CD4-positive, alpha-beta T cell treated with Interleukin-2 at 100 ng/mL for 4 hours (primary cell): ENCODE results near the gene CDSN.
"Not testable (repeated sequence)": the region's sequence is repeated elsewhere in the genome, so short reads cannot be mapped to it uniquely, and the experiment has no call there.

Experiments
- DNase-seq: peaks from one replicate; pipeline ENCODE4 v3.0.0-alpha.2; 2020; ENCODE audit warnings: low spot score

The CDSN gene, protein sequence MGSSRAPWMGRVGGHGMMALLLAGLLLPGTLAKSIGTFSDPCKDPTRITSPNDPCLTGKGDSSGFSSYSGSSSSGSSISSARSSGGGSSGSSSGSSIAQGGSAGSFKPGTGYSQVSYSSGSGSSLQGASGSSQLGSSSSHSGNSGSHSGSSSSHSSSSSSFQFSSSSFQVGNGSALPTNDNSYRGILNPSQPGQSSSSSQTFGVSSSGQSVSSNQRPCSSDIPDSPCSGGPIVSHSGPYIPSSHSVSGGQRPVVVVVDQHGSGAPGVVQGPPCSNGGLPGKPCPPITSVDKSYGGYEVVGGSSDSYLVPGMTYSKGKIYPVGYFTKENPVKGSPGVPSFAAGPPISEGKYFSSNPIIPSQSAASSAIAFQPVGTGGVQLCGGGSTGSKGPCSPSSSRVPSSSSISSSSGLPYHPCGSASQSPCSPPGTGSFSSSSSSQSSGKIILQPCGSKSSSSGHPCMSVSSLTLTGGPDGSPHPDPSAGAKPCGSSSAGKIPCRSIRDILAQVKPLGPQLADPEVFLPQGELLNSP

DNA sequence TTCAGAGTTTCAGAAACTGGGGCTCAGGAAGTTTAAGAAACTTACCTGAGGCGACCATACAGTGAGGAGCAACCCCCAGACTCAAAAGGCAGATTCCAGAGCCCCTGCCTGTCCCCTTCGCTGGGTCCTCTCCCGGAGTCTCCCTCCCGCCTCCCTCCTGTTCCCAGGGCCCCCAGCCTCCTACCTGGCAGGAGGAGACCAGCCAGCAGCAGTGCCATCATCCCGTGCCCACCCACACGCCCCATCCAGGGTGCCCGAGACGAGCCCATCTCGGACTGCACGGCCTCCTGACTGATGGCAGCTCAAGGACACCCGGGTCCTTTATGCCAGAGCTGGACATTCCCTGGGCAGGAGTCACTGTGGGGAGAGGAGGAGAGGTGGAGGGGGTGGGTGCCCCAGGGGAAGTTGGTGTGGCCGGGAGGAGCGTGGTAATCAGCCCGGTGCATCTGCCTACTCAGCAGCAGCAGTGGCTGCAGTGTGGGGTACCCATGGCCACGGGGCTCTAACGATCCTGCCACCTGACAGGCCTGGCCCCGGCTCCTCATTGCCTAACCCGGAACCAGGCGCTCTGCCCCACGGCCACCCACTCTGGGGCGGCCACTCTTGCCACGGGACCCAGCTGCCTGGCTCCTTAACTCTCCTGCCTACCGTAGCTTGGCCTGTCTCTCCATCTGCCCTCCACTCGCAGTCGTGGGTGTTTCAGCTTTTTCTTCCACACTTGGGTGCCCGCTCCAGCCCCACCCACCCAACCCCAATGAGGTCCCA is at the start of gene CDSN:
TSS of gene CDSN (minus strand) at position 296 of the 765 bp plus-strand sequence. CDS start at position 269, 27 bp downstream.
- DNase-seq, result no peak

DNA sequence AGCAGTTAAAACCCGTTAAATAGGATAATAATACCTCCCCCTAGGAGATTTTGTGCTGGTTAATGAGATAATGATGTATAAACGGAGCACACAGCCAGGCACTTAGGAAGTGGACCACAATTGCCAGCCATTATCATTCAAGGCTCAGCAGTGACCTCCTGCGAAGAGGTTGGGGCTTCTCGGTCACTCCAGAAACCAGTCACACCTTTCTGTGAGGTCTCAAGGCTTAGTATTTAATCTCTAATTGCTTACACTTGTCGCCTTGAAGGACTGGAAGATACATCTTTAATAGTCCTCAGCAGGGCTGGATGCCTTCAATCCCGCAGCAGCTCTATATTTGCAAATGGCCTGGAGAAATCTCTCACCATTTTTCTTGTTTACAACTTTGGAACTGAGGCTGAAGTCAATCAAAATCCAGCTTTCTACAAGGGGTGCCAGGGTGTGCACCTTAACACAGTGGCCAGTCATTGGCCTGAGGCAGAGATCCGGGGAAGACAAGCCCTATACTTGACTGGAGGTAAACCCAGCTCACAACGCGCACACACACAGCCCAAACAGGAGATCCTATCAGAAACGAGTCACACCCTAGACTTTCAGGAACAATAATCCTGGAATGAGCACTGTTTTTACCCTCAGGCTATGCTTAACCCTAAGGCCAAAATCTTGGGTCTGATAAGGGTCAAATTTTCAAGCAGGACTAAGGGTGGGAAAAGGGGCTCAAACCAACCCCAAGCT is 49.0 kb upstream of the CDSN start:
- no peak for DNase-seq

DNA sequence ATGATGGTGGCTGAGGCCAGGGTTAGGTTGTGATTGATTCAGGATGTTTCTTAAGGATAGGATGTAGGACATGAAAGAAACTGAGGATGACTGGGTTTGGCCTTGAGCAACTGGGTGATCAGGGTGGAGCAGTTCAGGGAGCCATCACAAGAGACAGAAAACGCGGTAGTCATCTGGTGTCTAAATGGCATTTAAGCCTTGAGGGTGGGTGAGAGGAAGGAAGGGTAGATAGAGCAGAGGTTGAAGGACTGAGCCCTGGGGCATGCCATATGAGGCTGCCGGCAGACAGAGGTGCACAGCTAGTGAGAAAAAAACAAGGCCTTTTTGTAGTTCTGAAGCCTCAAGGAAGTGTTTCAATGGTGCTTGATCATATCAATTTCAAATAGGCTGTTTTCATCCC is 48.4 kb upstream of the CDSN start:
- no peak for DNase-seq

DNA sequence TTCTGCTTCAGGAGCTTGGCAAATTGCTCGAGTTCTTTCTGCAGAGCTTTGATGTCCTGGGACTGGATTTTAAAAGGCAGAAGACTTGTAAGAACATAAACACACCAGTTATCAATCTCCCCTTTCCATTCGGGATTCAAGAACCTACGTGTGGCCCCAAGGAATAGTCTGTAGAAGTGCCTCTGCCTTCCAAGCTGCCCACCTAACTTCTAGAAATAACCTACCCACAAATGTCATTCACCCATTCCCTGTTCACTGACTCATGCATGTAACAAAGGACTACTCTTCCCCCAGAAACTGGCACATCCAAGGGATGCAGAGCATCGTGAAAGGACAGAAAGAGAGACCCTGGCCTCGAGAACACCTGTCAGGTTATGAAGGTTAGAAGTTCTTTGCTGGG is 45.7 kb upstream of the CDSN start:
- no peak for DNase-seq

DNA sequence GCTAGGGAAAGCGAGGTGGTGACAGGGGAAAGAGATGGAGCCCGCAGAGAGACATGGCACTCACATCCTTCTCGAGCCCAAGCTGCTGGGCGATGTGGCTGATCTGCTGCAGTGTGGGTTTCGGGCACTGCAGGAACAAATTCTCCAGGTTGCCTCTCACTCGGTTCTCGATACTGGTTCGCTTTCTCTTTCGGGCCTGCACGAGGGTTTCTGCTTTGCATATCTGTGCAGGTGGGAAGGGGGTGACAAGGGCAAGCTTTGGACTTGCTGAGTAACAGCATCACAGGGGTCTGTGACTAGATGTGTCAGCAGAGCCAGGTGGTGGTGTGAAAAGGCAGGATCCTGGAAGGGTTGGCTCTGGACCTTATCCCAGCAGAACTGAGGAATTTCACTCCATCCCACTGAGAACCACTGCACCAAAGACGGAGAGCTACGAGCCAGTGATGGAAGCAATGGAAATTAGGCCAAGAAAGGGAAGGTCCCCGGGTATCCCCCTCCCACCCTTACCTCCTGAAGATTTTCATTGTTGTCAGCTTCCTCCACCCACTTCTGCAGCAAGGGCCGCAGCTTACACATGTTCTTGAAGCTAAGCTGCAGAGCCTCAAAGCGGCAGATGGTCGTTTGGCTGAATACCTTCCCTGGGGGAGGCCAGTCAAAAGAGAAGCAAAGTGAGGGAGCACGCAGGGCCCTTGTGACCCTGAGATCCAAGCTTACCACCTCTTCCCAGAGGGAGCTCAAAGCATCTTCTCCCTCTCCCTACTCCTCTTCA is 45.0 kb upstream of the CDSN start:
- not testable (repeated sequence) for DNase-seq

DNA sequence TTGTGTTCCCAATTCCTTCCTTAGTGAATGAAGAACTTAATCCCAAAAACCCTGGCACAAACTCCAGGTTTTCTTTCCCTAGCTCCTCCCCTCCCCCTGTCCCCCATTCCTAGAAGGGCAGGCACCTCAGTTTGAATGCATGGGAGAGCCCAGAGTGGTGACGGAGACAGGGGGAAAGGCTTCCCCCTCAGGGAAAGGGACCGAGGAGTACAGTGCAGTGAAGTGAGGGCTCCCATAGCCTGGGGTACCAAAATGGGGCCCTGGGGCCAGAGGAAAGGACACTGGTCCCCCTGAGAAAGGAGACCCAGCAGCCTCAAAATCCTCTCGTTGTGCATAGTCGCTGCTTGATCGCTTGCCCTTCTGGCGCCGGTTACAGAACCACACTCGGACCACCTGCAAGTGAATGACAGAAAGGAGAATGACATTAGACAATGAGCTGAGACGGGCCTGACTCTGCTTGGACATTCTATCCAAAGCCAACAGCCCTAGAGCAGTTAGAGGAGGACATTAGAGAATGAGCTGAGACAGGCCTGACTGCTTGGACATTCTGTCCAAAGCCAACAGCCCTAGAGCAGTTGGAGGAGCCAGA is 44.3 kb upstream of the CDSN start:
- DNase-seq, result not testable (repeated sequence)

DNA sequence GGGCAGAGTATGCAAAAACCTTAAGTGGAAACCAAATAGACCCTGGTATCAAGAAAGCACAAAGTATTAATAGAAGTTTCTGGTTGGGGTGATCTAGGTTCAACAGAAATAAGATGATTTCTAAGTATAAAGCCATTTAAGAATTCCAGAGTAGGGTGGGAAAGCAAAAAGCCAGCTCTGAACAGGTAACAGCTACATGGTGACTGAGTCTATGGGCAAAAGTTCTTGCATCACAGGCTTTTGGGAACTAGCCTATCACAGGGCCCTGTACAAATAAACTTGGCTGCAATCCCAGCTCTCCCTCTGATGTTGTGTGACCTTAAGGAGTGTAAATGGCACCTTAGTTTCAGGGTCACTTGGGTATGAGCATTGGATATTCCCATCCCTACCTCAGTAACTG is 43.7 kb upstream of the CDSN start:
- DNase-seq, result no peak

DNA sequence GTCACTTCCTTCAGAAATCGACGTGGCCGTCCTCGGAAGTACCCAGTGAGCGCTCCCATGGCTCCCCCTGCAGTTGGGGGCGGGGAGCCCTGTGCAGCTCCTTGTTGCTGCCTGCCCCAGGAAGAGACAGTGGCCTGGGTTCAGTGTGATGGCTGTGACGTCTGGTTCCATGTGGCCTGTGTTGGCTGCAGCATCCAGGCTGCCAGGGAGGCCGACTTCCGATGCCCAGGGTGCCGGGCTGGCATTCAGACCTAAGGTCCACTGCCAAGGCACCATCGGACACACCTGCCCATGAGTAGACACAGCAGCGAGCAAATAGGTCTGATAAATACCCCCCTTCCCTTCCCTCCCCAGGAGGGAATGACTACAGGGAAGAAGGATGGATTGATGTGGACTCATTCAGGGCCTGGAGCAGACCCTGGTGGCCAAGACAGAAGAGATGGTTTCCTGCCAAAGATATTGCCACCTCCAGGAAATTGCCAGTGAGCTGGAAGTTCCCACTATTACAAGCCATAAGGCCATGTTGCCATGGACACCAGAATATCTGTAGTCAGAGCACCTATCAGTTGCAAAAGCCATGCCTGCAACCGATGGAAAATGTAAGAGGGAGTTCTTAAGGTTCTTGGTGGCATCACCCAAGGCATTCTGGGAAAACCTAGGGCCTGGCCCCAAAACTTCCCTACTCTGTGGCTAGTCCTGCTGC is 42.4 kb upstream of the CDSN start:
- no peak for DNase-seq

DNA sequence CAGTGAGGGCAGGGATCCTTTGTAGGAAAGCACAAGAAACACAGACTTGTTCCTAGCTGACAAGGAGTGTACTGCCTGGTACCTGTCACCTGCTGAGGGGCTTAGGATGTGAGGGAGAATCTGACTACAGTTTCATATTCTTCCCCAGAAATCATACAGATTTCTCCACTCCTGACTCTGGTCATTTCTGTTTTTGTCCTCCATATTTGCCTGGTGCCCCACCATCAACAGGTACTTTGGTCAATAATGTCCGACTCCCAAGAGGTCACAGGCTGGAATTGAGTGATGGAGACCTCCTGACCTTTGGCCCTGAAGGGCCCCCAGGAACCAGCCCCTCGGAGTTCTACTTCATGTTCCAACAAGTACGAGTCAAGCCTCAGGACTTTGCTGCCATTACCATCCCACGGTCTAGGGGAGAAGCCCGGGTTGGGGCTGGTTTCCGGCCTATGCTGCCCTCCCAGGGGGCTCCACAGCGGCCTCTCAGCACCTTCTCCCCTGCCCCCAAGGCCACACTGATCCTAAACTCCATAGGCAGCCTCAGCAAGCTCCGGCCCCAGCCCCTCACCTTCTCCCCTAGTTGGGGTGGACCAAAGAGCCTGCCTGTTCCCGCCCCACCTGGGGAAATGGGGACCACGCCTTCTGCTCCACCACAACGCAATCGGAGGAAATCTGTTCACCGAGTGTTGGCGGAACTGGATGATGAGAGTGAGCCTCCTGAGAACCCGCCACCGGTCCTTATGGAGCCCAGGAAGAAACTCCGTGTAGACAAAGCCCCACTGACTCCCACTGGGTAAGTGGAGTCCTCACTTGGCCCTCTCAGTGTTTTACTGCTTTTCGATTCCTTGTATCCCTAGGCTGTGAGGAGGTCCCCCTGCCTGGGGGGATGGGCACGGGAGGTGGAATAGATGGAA is 41.2 kb upstream of the CDSN start:
- DNase-seq, result no peak

DNA sequence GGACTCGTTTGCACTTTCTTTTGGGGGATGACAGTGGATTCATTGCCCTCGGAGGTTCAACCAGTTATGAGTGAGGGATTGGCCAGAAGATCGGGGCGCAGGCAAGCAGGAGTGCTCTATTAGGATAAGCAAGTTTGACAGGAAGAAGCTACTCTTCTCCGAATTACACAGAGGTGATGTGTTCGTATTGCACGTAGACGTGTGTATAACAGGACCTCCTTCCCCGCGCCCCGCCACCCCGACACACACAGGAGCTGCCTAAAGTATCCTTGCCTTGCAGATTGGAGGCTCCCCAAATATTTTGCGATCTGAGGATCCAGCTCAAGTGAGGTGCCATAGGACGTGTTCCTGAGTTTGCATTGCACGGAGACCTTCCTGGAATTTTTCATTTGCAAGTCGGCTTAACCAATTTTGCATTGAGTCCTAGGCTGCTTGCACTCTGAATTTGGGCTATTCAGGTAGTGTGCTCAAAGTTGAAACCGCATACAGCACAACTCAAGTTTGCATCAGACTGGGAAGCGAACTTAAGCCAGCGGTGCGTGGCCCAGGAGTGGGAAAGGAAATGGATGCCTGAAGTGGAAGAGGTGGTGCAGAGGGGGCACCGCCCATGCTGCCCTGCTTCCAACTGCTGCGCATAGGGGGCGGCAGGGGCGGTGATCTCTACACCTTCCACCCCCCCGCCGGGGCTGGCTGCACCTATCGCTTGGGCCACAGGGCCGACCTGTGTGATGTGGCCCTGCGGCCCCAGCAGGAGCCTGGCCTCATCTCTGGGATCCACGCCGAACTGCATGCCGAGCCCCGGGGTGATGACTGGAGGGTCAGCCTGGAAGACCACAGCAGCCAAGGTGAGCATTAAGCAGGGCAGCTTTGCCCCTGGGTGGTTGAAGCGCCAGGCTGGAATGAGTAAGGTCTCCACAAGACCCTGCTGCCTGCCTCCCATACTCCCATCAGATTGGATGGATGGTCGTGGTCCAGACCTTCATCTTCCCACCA is 38.9 kb upstream of the CDSN start:
- peak; percentile 16 for DNase-seq

DNA sequence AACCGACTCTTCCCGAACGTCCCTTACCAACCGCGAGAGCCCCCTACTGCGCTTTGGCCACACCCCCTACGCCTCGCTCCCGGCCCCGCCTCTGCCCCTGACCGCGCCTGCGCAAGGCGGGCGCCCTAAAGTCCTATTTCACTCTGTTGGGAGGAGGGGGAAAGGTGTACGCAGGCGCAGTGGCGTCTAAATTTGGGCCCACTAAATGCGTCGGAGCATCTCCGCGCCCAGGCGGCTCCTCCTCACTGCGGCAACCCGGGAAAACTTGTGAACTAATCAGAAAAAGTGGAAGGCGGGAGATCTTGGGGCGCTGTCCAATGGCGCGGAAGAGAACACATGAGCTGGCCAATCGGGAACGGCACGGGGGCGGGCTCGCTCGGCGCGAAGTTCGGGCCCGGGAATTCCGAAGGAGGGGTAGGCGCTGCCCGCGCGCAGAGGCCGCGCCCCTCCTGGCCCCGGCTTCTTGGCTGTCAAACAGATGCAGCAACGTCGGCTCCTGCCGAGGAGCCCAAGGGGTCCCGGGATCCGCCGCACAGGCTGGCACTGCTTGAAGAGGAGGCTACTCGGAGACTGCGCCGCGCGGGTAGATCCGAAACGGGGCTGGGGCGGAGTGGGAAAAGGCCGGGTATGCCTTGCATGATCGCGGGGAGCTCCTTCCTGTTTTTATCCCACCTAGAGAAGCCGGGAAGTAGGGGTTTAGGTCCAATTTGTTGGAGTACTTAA is 38.1 kb upstream of the CDSN start, which contains the start of gene TCF19:
TSS of gene TCF19 (plus strand) at position 450 of the 723 bp plus-strand sequence. CDS start 881 bp downstream, outside the sequence.
- DNase-seq, result peak; percentile 99

DNA sequence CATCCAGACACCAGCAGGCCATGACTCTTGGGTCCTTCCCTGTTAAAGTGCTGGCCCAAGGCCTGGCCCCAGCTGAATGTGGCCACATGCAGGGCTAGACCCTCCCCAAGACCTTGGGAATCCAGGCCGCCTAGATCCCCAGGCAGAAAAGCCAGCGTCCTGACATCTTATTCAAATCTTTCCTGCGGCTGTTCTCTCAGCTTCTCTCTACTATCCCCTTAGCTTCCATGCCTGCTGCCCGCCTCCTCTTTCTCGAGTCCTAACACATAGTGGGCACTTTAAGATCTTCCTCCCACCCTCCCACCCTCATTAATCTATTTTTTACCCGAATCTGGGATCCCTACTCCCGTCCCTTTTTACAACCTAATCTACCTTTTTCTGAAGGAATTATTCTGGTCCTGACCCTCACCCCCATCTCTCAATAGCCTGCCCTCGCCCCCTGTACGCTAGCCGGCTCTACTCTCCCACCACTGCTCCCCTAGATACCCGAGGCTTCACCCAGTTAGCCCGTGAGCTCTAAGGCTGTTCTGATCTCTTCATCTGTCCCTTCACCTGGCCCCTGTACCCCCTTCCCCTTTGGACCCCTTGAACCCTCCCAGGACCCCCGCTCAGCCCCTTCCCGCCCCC is 37.4 kb upstream of the CDSN start, which contains the start of gene CCHCR1:
TSS of gene CCHCR1 (minus strand) at position 290 of the 627 bp plus-strand sequence. CDS start at position 88, 202 bp downstream.
- no peak for DNase-seq

DNA sequence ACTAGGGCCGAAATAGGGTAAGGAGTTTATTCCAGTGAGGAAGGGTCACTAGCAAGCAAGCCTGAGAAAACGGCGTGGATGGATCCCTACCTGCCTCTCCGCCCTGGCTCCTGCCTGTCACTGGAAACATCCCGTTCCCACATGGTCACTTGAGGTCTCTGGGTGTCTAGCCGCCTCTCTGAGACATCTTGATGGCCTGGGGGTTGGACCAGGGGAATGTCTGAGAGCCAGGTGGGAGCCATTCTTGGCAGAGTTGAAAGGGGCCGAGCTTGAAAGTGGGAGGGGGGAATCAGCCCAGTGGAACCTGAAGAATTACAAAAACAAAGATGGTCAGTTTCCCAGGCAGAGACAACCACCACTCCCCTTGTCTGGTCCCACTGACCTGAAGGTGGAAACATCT is 36.4 kb upstream of the CDSN start:
- DNase-seq, result no peak

DNA sequence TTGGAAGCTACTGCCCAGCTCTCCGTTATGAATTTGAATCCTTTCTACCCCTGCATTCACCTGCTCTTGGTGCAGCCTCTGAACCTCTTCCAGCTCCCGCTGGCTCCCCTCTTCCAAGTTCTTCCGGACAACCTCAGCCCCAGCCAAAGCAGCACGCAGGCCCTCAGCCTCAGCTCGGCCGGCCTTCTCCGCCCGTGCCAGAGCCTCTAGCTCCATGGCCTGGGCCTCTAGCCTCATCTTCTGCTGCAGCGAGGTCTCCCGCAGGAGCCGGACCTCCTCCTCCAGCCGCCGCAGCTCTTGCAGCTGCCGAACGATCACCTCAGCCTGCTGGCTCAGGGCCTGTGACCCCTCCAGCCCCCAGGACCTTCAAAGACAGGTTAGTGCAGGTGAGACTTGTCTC is 34.2 kb upstream of the CDSN start:
- no peak for DNase-seq

DNA sequence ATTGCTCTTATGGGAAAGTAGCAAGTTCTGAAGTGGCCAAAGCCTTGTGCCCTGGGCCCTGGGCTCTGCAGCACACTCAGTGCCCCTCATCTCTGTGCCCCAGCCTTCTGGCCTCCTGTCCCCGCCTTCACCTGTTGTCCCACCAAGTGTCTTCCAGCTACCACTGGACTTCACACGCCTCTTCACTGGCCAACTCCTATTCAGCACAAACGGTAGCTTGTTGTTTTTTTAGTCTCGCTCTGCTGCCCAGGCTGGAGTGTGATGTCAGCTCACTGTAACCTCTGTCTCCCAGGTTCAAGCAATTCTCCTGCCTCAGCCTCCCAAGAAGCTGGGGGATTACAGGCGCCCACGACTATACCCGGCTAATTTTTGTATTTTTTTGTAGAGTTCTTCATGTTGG is 32.5 kb upstream of the CDSN start:
- DNase-seq, result no peak

DNA sequence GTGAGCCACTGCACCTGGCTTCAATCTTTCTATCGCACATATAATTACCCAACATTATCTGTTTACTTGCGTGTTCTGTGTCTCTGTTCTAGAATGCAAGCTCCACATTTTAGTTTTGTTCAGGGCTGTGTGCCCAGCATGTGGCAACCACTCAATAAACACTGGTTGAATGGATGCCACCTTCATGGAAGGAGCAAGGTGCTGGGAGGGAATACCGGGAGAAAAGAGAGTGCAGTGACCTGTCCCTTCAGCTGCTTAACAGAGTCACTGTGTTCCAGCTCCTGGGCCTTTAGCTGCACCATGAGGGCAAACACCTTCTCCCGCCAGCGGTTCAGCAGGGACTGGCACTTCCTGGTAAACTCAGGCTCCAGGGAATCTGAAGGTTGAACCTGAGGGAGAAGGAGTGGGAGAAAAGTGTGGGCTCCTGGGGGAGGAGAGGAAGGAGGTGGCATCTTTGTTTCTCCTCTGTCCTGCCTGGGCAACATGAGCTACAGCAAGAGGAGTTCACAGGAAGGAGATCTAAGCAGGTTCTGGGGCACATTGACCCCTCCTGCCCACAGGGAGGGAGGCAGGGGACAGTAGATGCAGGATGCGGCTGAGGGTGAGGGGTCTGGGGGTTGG is 29.7 kb upstream of the CDSN start:
- no peak for DNase-seq
